OCI-M2 (cell line): ENCODE measurements around the gene GPR148.
"Not testable (repeated sequence)": the region's sequence is repeated elsewhere in the genome, so short reads cannot be mapped to it uniquely, and the experiment has no call there.

ENCODE experiments used
- DNase-seq: peaks from one replicate; lab custom pipeline; 2025; ENCODE audit not compliant: unreplicated experiment; lab: John Stamatoyannopoulos, UW

GPR148 gene

GRCh38 chr2:130728549-130729316, at the start of gene GPR148:
TSS of gene GPR148 (plus strand) at chr2:130729070. CDS start at chr2:130729152, 82 bp downstream.
- no peak for DNase-seq

GRCh38 chr2:130692041-130692770, 36.7 kb upstream of the GPR148 start:
- DNase-seq = not testable (repeated sequence)

GRCh38 chr2:130693474-130693873, 35.4 kb upstream of the GPR148 start:
- DNase-seq = not testable (repeated sequence)

GRCh38 chr2:130703250-130703649, 25.6 kb upstream of the GPR148 start:
- not testable (repeated sequence) for DNase-seq

GRCh38 chr2:130714795-130715194, 14.1 kb upstream of the GPR148 start:
- not testable (repeated sequence) for DNase-seq

- no peak for DNase-seq
Observed at GRCh38 chr2:130720036-130720435, 8.8 kb upstream of the GPR148 start.

GRCh38 chr2:130720528-130720927, 8.3 kb upstream of the GPR148 start:
- DNase-seq = no peak

- no peak for DNase-seq
Observed at GRCh38 chr2:130724455-130724854, 4.4 kb upstream of the GPR148 start.

GRCh38 chr2:130726614-130727180, 2.2 kb upstream of the GPR148 start:
- no peak for DNase-seq

GRCh38 chr2:130727286-130727924, 1.5 kb upstream of the GPR148 start:
- DNase-seq = no peak

GRCh38 chr2:130728007-130728454, 839 bp upstream of the GPR148 start:
- DNase-seq = no peak

GRCh38 chr2:130729322-130730299, 741 bp downstream of the GPR148 start:
- no peak for DNase-seq

GRCh38 chr2:130732257-130732656, 3.4 kb downstream of the GPR148 start:
- DNase-seq = not testable (repeated sequence)

- DNase-seq = no peak
Observed at GRCh38 chr2:130735200-130735599, 6.3 kb downstream of the GPR148 start.

- no peak for DNase-seq
Observed at GRCh38 chr2:130736487-130736886, 7.6 kb downstream of the GPR148 start.

- no peak for DNase-seq
Observed at GRCh38 chr2:130737592-130737991, 8.7 kb downstream of the GPR148 start.

GRCh38 chr2:130740671-130741070, 11.8 kb downstream of the GPR148 start:
- DNase-seq = no peak

GRCh38 chr2:130743278-130743677, 14.4 kb downstream of the GPR148 start:
- DNase-seq = no peak

GRCh38 chr2:130744287-130745117, 15.6 kb downstream of the GPR148 start:
- no peak for DNase-seq
